ENCODE measurements around the gene GPER1.

DNA sequence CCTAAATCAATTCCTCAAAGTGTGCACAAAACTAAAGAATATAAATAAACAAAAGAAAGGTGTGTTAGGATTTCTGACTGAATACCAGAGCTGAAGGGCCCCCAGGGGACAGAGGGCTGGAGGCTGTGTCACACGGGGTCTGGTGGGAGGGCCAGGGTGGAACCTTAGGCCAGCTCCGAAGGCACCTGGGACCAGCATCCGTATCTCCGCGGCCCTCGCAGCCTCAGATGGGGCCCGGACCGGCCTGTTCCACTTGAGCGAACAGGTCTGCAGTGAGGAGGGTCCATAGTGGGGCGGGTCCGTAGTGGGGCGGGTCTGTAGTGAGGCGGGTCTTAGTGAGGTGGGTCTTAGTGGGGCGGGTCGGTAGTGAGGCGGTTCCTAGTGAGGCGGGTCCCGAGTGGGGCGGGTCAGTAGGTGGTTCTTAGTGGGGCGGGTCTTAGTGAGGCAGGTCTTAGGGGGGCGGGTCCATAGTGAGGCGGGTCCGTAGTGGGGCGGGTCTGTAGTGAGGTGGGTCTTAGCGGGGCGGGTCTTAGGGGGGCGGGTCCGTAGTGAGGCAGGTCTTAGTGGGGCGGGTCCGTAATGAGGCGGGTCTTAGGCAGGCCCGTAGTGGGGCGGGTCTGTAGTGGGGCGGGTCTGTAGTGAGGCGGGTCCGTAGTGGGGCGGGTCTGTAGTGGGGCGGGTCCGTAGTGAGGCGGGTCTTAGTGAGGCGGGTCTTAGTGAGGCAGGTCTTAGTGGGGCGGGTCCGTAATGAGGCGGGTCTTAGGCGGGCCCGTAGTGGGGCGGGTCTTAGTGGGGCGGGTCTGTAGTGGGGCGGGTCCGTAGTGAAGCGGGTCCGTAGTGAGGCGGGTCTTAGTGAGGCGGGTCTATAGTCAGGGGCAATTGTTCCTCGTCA lies 28.5 kb upstream of the GPER1 start:
- TF ChIP-seq CTCF (IDR thresholded peaks at IDR 0.05), result no peak
- no peak for TF ChIP-seq POLR2A (IDR thresholded peaks at IDR 0.05)
